Gastrocnemius medialis (tissue), 4 donors: ENCODE measurements around the gene MEGF9. TPM values are rescaled to one million over a fixed set of nuclear protein-coding genes. Genes with fewer than 3 reads are reported as not detected.

Experiments used
- ATAC-seq, 2 donors: fragments of 150-250 bp; one replicate each; pipeline ENCODE4 v1.9.1; 2016
- DNase-seq, 2 donors: peaks; one replicate each; pipeline ENCODE4 v3.0.0-alpha.2; 2019
- H3K27ac ChIP-seq, 4 donors: fragments of 200-600 bp; sonication (generic); 1 replicate in 1 of 4; 2 replicates in 3 of 4; pipeline ENCODE4 v1.5.1; 2016 to 2018; ENCODE audit warnings: mild to moderate bottlenecking in 2 of 4, moderate library complexity in 1 of 4
- H3K27me3 ChIP-seq, 3 donors: fragments of 200-600 bp; sonication (generic) in 2 of 3; 1 replicate in 1 of 3; 2 replicates in 2 of 3; pipeline versions ENCODE4 v1.5.1 to v1.6.0; 2016 to 2019; ENCODE audit warnings: mild to moderate bottlenecking in 1 of 3, moderate library complexity in 1 of 3
- H3K36me3 ChIP-seq, 2 donors: fragments of 200-600 bp; sonication (generic) in 1 of 2; one replicate each; pipeline ENCODE4 v1.5.1; 2017 to 2018
- H3K4me1 ChIP-seq, 2 donors: fragments of 200-600 bp; sonication (generic) in 1 of 2; one replicate each; pipeline ENCODE4 v1.5.1; 2016 to 2017; ENCODE audit warnings: mild to moderate bottlenecking in 2 of 2
- H3K4me3 ChIP-seq, 4 donors: fragments of 200-600 bp; sonication (generic) in 3 of 4; 1 replicate in 1 of 4; 2 replicates in 3 of 4; pipeline ENCODE4 v1.5.1; 2016 to 2019; ENCODE audit warnings: mild to moderate bottlenecking in 2 of 4
- H3K9me3 ChIP-seq, 3 donors: fragments of 200-600 bp; sonication (generic) in 2 of 3; 1 replicate in 1 of 3; 2 replicates in 2 of 3; pipeline ENCODE4 v1.5.1; 2016 to 2019
- CTCF ChIP-seq, 5 experiments: fragments of 450-650 bp in 3 of 5; fragments of 200-600 bp in 2 of 5; sonication (generic) in 2 of 5; IDR thresholded peaks in 4 of 5; conservative IDR thresholded peaks in 1 of 5; 1 replicate in 4 of 5; 2 replicates in 1 of 5; pipeline ENCODE4 v1.5.1; 2016 to 2019; ENCODE audit warnings: antibody characterized with exemption in 5 of 5, mild to moderate bottlenecking in 3 of 5, moderate library complexity in 3 of 5
- POLR2A ChIP-seq, 2 donors: fragments of 450-650 bp; IDR thresholded peaks; one replicate each; pipeline ENCODE4 v1.6.1; 2017; ENCODE audit warnings: antibody characterized with exemption in 2 of 2, mild to moderate bottlenecking in 2 of 2, moderate library complexity in 2 of 2
- in situ Hi-C, 4 donors: fragments of 200-750 bp; cut with MboI; loops; one replicate each; pipeline versions ENCODE4 v1.15.0 to v1.8.0; 2017; ENCODE audit warnings: low sequenced_read_pairs in 4 of 4
- intact Hi-C: fragments of 100-400 bp; cut with DNase I; formaldehyde crosslinking; loops from one replicate; pipeline ENCODE4 v1.15.1; 2023; ENCODE audit warnings: low total_unique reads
- total RNA-seq, 4 donors: library from RNA; depleted of rRNA; stranded (reverse); fragments of >200 nt; gene quantifications; one replicate each; pipeline versions ENCODE4 v1.1.0 to v1.2.3, GENCODE V29; 2016

The MEGF9 gene
- total RNA-seq, 4 donors from 2014 or later, result 6.3 to 15.3 (median 13.5) TPM

- H3K27ac ChIP-seq, result no peak overlapping the region
- DNase-seq (no peak), ATAC-seq (no peak)
- in situ Hi-C loops (no loop called here), intact Hi-C loops (no loop called here)
- no peak overlapping the region for H3K4me3 ChIP-seq
- H3K36me3 ChIP-seq, result no peaks in the 10 kb centered on the region
- no peaks in the 10 kb centered on the region for H3K4me1 ChIP-seq
- no peaks in the 10 kb centered on the region for H3K9me3 ChIP-seq
- TF ChIP-seq POLR2A (IDR thresholded peaks at IDR 0.05) (no peak), CTCF (IDR thresholded peaks at IDR 0.05 in 4 of 5, conservative IDR thresholded peaks at IDR 0.05 in 1 of 5) (no peak)
- H3K27me3 ChIP-seq, result no peaks in the 10 kb centered on the region
Observed at GRCh38 chr9:120652934-120653333, 61.3 kb downstream of the MEGF9 start.

GRCh38 chr9:120650352-120650751, 63.9 kb downstream of the MEGF9 start:
- DNase-seq, result no peak
- Histone ChIP-seq H3K9me3 (no peaks in the 10 kb centered on the region), H3K36me3 (no peaks in the 10 kb centered on the region), H3K27me3 (no peaks in the 10 kb centered on the region), H3K27ac (no peak overlapping the region), H3K4me3 (no peak overlapping the region), H3K4me1 (no peaks in the 10 kb centered on the region)
- intact Hi-C loops, result no loop called here
- in situ Hi-C loops, result no loop called here
- ATAC-seq, result no peak
- TF ChIP-seq CTCF (IDR thresholded peaks at IDR 0.05 in 4 of 5, conservative IDR thresholded peaks at IDR 0.05 in 1 of 5), result no peak
- no peak for TF ChIP-seq POLR2A (IDR thresholded peaks at IDR 0.05)

- in situ Hi-C loops (no loop called here), intact Hi-C loops (no loop called here)
- Histone ChIP-seq H3K27me3 (no peaks in the 10 kb centered on the region), H3K27ac (no peak overlapping the region), H3K36me3 (no peaks in the 10 kb centered on the region), H3K4me1 (no peaks in the 10 kb centered on the region), H3K4me3 (no peak overlapping the region), H3K9me3 (no peaks in the 10 kb centered on the region)
- no peak for DNase-seq
- no peak for ATAC-seq
- TF ChIP-seq POLR2A (IDR thresholded peaks at IDR 0.05) (no peak), CTCF (IDR thresholded peaks at IDR 0.05 in 4 of 5, conservative IDR thresholded peaks at IDR 0.05 in 1 of 5) (no peak)
Observed at GRCh38 chr9:120648581-120649197, 65.6 kb downstream of the MEGF9 start.

- peaks cover 0 to 9% of the 10 kb centered on the region in 2 donors for H3K4me1 ChIP-seq
- no peak overlapping the region for H3K27ac ChIP-seq
- DNase-seq, result no peak
- in situ Hi-C loops, result no loop called here
- no peak overlapping the region for H3K4me3 ChIP-seq
- H3K27me3 ChIP-seq, result no peaks in the 10 kb centered on the region
- ATAC-seq, result no peak
- no peak for TF ChIP-seq POLR2A (IDR thresholded peaks at IDR 0.05)
- TF ChIP-seq CTCF (IDR thresholded peaks at IDR 0.05 in 4 of 5, conservative IDR thresholded peaks at IDR 0.05 in 1 of 5), result no peak
- intact Hi-C loops, result no loop called here
- no peaks in the 10 kb centered on the region for H3K9me3 ChIP-seq
- H3K36me3 ChIP-seq, result no peaks in the 10 kb centered on the region
Observed at GRCh38 chr9:120646948-120647347, 67.3 kb downstream of the MEGF9 start.

- no peaks in the 10 kb centered on the region for H3K9me3 ChIP-seq
- H3K4me3 ChIP-seq, result no peak overlapping the region
- DNase-seq (no peak), ATAC-seq (no peak)
- H3K36me3 ChIP-seq, result no peaks in the 10 kb centered on the region
- H3K4me1 ChIP-seq, result peaks cover 0 to 10% of the 10 kb centered on the region in 2 donors
- no peak overlapping the region for H3K27ac ChIP-seq
- TF ChIP-seq CTCF (IDR thresholded peaks at IDR 0.05 in 4 of 5, conservative IDR thresholded peaks at IDR 0.05 in 1 of 5) (no peak), POLR2A (IDR thresholded peaks at IDR 0.05) (no peak)
- in situ Hi-C loops (no loop called here), intact Hi-C loops (no loop called here)
- no peaks in the 10 kb centered on the region for H3K27me3 ChIP-seq
Observed at GRCh38 chr9:120645760-120646159, 68.5 kb downstream of the MEGF9 start.
